Kidney capillary endothelial cell (primary cell): ENCODE measurements around the gene STAB2.
"Not testable (repeated sequence)": the region's sequence is repeated elsewhere in the genome, so short reads cannot be mapped to it uniquely, and the experiment has no call there.

ENCODE experiments used
- DNase-seq: peaks from one replicate; pipeline ENCODE4 v3.0.0-alpha.2; 2018; ENCODE audit warnings: low spot score

Gene STAB2

GRCh38 chr12:103809639-103810038 lies 222.6 kb downstream of the STAB2 start:
- not testable (repeated sequence) for DNase-seq

GRCh38 chr12:103810111-103810510 lies 223.0 kb downstream of the STAB2 start:
- no peak for DNase-seq

GRCh38 chr12:103811791-103812190 lies 224.7 kb downstream of the STAB2 start:
- no peak for DNase-seq

GRCh38 chr12:103812789-103813188 lies 225.7 kb downstream of the STAB2 start:
- no peak for DNase-seq

GRCh38 chr12:103813426-103813825 lies 226.4 kb downstream of the STAB2 start:
- DNase-seq, result no peak

GRCh38 chr12:103813949-103814348 lies 226.9 kb downstream of the STAB2 start:
- DNase-seq, result no peak

- DNase-seq, result no peak
These were observed 227.4 kb downstream of the STAB2 start for GRCh38 chr12:103814436-103814835.
